ENCODE data around the gene SRMS. TPM values are rescaled to one million over a fixed set of nuclear protein-coding genes. Genes with fewer than 3 reads are reported as not detected.

Gene SRMS
- total and polyA plus RNA-seq, 2 of the 13 experiments (the other 11 are each of a cell fraction or from before 2014, with no cell fraction given): not detected

DNA sequence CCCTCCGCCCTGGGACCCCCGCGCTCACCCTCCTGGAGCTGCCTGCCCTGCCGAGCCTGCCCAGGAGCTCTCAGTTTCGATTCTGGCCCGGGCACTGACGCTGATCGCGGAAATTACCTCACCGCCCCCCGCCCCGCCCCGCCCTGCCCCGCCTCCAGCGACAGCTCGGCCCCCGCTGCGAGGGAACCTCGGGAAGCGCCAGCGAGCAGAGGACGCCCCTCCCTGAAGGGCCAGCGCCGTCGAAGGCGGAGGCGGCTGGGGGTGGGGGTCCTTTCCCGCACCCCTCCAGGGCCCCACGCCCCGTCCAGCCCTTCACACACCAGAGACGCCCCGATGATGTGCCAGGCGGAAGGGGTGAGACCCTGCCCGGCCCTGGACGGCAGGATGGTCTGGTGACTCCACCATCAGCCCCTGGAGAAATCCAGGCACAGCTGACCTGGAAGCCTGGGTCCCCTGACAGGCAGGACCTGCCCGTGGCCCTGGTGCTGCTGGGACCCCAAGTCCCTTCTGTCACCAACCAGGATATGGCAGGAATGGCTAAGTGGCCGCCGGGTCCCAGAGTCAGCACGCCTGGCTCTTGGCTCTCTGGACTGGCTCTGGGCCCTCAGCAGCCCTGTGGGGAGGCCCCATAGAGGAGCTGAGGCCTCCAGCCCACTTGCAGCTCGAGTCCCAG, 26.7 kb upstream of the SRMS start, which contains the start of gene HELZ2 (continued):
- no peak for TF ChIP-seq ZNF329 (CRISPR knock-in tag; IDR thresholded peaks at IDR 0.05; ENCODE audit: low read depth)
- TF ChIP-seq, protein P1, sequence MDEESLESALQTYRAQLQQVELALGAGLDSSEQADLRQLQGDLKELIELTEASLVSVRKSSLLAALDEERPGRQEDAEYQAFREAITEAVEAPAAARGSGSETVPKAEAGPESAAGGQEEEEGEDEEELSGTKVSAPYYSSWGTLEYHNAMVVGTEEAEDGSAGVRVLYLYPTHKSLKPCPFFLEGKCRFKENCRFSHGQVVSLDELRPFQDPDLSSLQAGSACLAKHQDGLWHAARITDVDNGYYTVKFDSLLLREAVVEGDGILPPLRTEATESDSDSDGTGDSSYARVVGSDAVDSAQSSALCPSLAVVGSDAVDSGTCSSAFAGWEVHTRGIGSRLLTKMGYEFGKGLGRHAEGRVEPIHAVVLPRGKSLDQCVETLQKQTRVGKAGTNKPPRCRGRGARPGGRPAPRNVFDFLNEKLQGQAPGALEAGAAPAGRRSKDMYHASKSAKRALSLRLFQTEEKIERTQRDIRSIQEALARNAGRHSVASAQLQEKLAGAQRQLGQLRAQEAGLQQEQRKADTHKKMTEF (CRISPR knock-in tag; IDR thresholded peaks at IDR 0.05): peak; percentile 10
- TF ChIP-seq ELF3 (CRISPR knock-in tag; IDR thresholded peaks at IDR 0.05): 0 out of 2 replicates have a peak, but pooled peaks have one; percentile 46
- TF ChIP-seq SRF (IDR thresholded peaks at IDR 0.05; ENCODE audit: low read depth, low read length): no peak
- TF ChIP-seq BRCA1 (CRISPR knock-in tag; IDR thresholded peaks at IDR 0.05): peak; percentile 72; the same call in 1 of the 2 replicates
- no peak for TF ChIP-seq ZFP36L2 (CRISPR knock-in tag; IDR thresholded peaks at IDR 0.05)
- TF ChIP-seq, protein P2, sequence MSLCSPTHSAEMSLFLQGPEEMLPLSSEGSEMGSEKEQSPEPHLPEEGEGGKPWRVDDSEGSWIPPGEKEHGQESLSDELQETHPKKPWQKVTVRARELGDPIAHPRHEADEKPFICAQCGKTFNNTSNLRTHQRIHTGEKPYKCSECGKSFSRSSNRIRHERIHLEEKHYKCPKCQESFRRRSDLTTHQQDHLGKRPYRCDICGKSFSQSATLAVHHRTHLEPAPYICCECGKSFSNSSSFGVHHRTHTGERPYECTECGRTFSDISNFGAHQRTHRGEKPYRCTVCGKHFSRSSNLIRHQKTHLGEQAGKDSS (CRISPR knock-in tag; IDR thresholded peaks at IDR 0.05; ENCODE audit: borderline replicate concordance, low read depth): 0 out of 2 replicates have a peak, but pooled peaks have one; percentile 18
- 0 out of 2 replicates have a peak, but pooled peaks have one; percentile 72 for TF ChIP-seq NCOA5 (CRISPR knock-in tag; IDR thresholded peaks at IDR 0.05)
- 0 out of 2 replicates have a peak, but pooled peaks have one; percentile 35 for TF ChIP-seq HMG20A (CRISPR knock-in tag; IDR thresholded peaks at IDR 0.05; ENCODE audit: borderline replicate concordance)
- TF ChIP-seq NCOA2 (CRISPR knock-in tag; IDR thresholded peaks at IDR 0.05): peak; percentile 12; the same call in 1 of the 2 replicates
- TF ChIP-seq CBFB (CRISPR knock-in tag; IDR thresholded peaks at IDR 0.05): 0 out of 2 replicates have a peak, but pooled peaks have one; percentile 56
- no peak for TF ChIP-seq ESRRA (CRISPR knock-in tag; IDR thresholded peaks at IDR 0.05; ENCODE audit: low read depth)
- TF ChIP-seq ZNF619 (CRISPR knock-in tag; IDR thresholded peaks at IDR 0.05): peak; percentile 64; the same call in 1 of the 2 replicates
- TF ChIP-seq PCBP1 (IDR thresholded peaks at IDR 0.05; ENCODE audit: borderline replicate concordance, low read depth, low read length): no peak
- 0 out of 2 replicates have a peak, but pooled peaks have one; percentile 46 for TF ChIP-seq HIVEP1 (CRISPR knock-in tag; IDR thresholded peaks at IDR 0.05)
- TF ChIP-seq, protein P3, sequence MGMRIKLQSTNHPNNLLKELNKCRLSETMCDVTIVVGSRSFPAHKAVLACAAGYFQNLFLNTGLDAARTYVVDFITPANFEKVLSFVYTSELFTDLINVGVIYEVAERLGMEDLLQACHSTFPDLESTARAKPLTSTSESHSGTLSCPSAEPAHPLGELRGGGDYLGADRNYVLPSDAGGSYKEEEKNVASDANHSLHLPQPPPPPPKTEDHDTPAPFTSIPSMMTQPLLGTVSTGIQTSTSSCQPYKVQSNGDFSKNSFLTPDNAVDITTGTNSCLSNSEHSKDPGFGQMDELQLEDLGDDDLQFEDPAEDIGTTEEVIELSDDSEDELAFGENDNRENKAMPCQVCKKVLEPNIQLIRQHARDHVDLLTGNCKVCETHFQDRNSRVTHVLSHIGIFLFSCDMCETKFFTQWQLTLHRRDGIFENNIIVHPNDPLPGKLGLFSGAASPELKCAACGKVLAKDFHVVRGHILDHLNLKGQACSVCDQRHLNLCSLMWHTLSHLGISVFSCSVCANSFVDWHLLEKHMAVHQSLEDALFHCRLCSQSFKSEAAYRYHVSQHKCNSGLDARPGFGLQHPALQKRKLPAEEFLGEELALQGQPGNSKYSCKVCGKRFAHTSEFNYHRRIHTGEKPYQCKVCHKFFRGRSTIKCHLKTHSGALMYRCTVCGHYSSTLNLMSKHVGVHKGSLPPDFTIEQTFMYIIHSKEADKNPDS (CRISPR knock-in tag; IDR thresholded peaks at IDR 0.05): no peak
- peak; percentile 70 for TF ChIP-seq ZFX (CRISPR knock-in tag; IDR thresholded peaks at IDR 0.05; ENCODE audit: low read depth)
- TF ChIP-seq JARID2 (CRISPR knock-in tag; IDR thresholded peaks at IDR 0.05; ENCODE audit: insufficient replicate concordance): peak; percentile 54
- 0 out of 2 replicates have a peak, but pooled peaks have one; percentile 71 for TF ChIP-seq ZNF354B (CRISPR knock-in tag; IDR thresholded peaks at IDR 0.05)
- TF ChIP-seq, protein P4, sequence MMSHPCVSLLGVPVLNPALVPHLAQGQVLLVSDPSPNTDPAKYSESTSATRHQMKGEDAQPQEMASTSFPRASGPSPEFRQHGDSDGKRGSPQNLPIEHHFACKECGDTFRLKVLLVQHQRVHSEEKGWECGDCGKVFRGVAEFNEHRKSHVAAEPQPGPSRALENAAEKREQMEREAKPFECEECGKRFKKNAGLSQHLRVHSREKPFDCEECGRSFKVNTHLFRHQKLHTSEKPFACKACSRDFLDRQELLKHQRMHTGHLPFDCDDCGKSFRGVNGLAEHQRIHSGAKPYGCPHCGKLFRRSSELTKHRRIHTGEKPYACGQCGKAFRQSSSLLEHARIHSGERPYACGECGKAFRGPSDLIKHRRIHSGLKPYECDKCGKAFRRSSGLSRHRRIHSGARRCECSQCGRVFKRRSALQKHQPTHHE (CRISPR knock-in tag; IDR thresholded peaks at IDR 0.05; ENCODE audit: borderline replicate concordance): peak; percentile 58; the same call in 1 of the 2 replicates
- no peak for TF ChIP-seq JDP2 (CRISPR knock-in tag; IDR thresholded peaks at IDR 0.05; ENCODE audit: borderline replicate concordance)
- TF ChIP-seq ARHGAP35 (CRISPR knock-in tag; IDR thresholded peaks at IDR 0.05; ENCODE audit: borderline replicate concordance): peak; percentile 89
- no peak for TF ChIP-seq MAFF (IDR thresholded peaks at IDR 0.05; ENCODE audit: low read depth, low read length)
- peak; percentile 60; the same call in 1 of the 2 replicates for TF ChIP-seq ZNF577 (CRISPR knock-in tag; IDR thresholded peaks at IDR 0.05; ENCODE audit: borderline replicate concordance, low read depth)
- TF ChIP-seq ZNF296 (CRISPR knock-in tag; conservative IDR thresholded peaks at IDR 0.05): peak; percentile 89
